Rectal smooth muscle tissue (tissue), 1 donor: ENCODE data around the gene PRDM11.

Experiments used
- H3K27ac ChIP-seq: one replicate; pipeline ENCODE4 v1.7.0; 2013; ENCODE audit warnings: low read depth, low read length, inconsistent platforms
- H3K27me3 ChIP-seq: one replicate; pipeline ENCODE4 v1.7.0; 2013; ENCODE audit warnings: low read length; ENCODE audit not compliant: control insufficient read depth, insufficient read depth
- H3K36me3 ChIP-seq: one replicate; pipeline ENCODE4 v1.7.0; 2013; ENCODE audit warnings: low read length; ENCODE audit not compliant: control insufficient read depth, insufficient read depth
- H3K4me1 ChIP-seq: one replicate; pipeline ENCODE4 v1.7.0; 2013; ENCODE audit warnings: low read length; ENCODE audit not compliant: control insufficient read depth, insufficient read depth
- H3K4me3 ChIP-seq: one replicate; pipeline ENCODE4 v1.7.0; 2013; ENCODE audit warnings: low read length
- H3K9ac ChIP-seq: one replicate; pipeline ENCODE4 v1.7.0; 2013; ENCODE audit warnings: low read length

Gene PRDM11

GRCh38 chr11:45145083-45145378 is 1.4 kb upstream of the PRDM11 start:
- Histone ChIP-seq H3K27ac (no peak overlapping the region), H3K4me3 (no peak overlapping the region), H3K4me1 (peaks cover 9% of the 10 kb centered on the region), H3K9ac (no peak overlapping the region), H3K36me3 (no peaks in the 10 kb centered on the region), H3K27me3 (no peaks in the 10 kb centered on the region)

- Histone ChIP-seq H3K4me3 (peak overlapping the region; percentile 59), H3K27me3 (no peaks in the 10 kb centered on the region), H3K27ac (peak overlapping the region; percentile 95), H3K9ac (no peak overlapping the region), H3K36me3 (no peaks in the 10 kb centered on the region), H3K4me1 (peaks cover 9% of the 10 kb centered on the region)
Measured at GRCh38 chr11:45145379-45146071, 914 bp upstream of the PRDM11 start.

- peak overlapping the region; percentile 95 for H3K27ac ChIP-seq
Measured at GRCh38 chr11:45147017-45147728, 734 bp downstream of the PRDM11 start.

GRCh38 chr11:45147891-45148675 is 1.6 kb downstream of the PRDM11 start:
- Histone ChIP-seq H3K4me3 (peak overlapping the region; percentile 94), H3K4me1 (peaks cover 9% of the 10 kb centered on the region), H3K36me3 (no peaks in the 10 kb centered on the region), H3K27ac (peak overlapping the region; percentile 95), H3K9ac (peak overlapping the region; percentile 94), H3K27me3 (no peaks in the 10 kb centered on the region)

More at GRCh38 chr11:45147017-45147728, 734 bp downstream of the PRDM11 start:
- Histone ChIP-seq H3K4me3 (peak overlapping the region; percentile 94), H3K27me3 (no peaks in the 10 kb centered on the region), H3K9ac (peak overlapping the region; percentile 94), H3K36me3 (no peaks in the 10 kb centered on the region), H3K4me1 (peaks cover 9% of the 10 kb centered on the region)

GRCh38 chr11:45149483-45150056 is 3.1 kb downstream of the PRDM11 start:
- no peaks in the 10 kb centered on the region for H3K36me3 ChIP-seq
- peaks cover 10% of the 10 kb centered on the region for H3K4me1 ChIP-seq
- H3K27me3 ChIP-seq, result no peaks in the 10 kb centered on the region
- no peak overlapping the region for H3K9ac ChIP-seq
- no peak overlapping the region for H3K27ac ChIP-seq
- no peak overlapping the region for H3K4me3 ChIP-seq

GRCh38 chr11:45150301-45150700 is 3.9 kb downstream of the PRDM11 start:
- no peaks in the 10 kb centered on the region for H3K27me3 ChIP-seq
- H3K4me1 ChIP-seq, result peaks cover 16% of the 10 kb centered on the region
- no peak overlapping the region for H3K4me3 ChIP-seq
- H3K36me3 ChIP-seq, result no peaks in the 10 kb centered on the region
- no peak overlapping the region for H3K9ac ChIP-seq
- H3K27ac ChIP-seq, result no peak overlapping the region

GRCh38 chr11:45150943-45151342 is 4.5 kb downstream of the PRDM11 start:
- Histone ChIP-seq H3K27me3 (no peaks in the 10 kb centered on the region), H3K36me3 (no peaks in the 10 kb centered on the region), H3K4me3 (no peak overlapping the region), H3K4me1 (peaks cover 12% of the 10 kb centered on the region), H3K27ac (no peak overlapping the region), H3K9ac (no peak overlapping the region)

- H3K4me1 ChIP-seq, result peaks cover 11% of the 10 kb centered on the region
- H3K4me3 ChIP-seq, result no peak overlapping the region
- H3K9ac ChIP-seq, result no peak overlapping the region
- H3K27ac ChIP-seq, result no peak overlapping the region
- no peaks in the 10 kb centered on the region for H3K27me3 ChIP-seq
- no peaks in the 10 kb centered on the region for H3K36me3 ChIP-seq
Measured at GRCh38 chr11:45151362-45151982, 5.0 kb downstream of the PRDM11 start.

- Histone ChIP-seq H3K27ac (no peak overlapping the region), H3K27me3 (no peaks in the 10 kb centered on the region), H3K9ac (no peak overlapping the region), H3K4me1 (peaks cover 18% of the 10 kb centered on the region), H3K36me3 (no peaks in the 10 kb centered on the region), H3K4me3 (no peak overlapping the region)
Measured at GRCh38 chr11:45152740-45153595, 6.5 kb downstream of the PRDM11 start.

GRCh38 chr11:45154276-45154675 is 7.8 kb downstream of the PRDM11 start:
- no peak overlapping the region for H3K27ac ChIP-seq
- H3K27me3 ChIP-seq, result no peaks in the 10 kb centered on the region
- no peak overlapping the region for H3K4me3 ChIP-seq
- H3K36me3 ChIP-seq, result no peaks in the 10 kb centered on the region
- H3K9ac ChIP-seq, result no peak overlapping the region
- H3K4me1 ChIP-seq, result peaks cover 29% of the 10 kb centered on the region

GRCh38 chr11:45155058-45155551 is 8.7 kb downstream of the PRDM11 start:
- no peak overlapping the region for H3K9ac ChIP-seq

More at GRCh38 chr11:45155058-45155551, 8.7 kb downstream of the PRDM11 start:
- no peak overlapping the region for H3K4me3 ChIP-seq
- no peaks in the 10 kb centered on the region for H3K27me3 ChIP-seq
- peaks cover 29% of the 10 kb centered on the region for H3K4me1 ChIP-seq
- no peaks in the 10 kb centered on the region for H3K36me3 ChIP-seq
- H3K27ac ChIP-seq, result no peak overlapping the region
